Measurements from ENCODE around the gene TJP1. TPM values are rescaled to one million over a fixed set of nuclear protein-coding genes. Genes with fewer than 3 reads are reported as not detected.
A peak's percentile ranks its signal among the peaks of the same experiment; 100 is the strongest.

Gene TJP1
- 19.5 and 21.7 TPM in 2 replicates for total RNA-seq (2014; rRNA removed; shearing (Covaris generic))
- polyA plus RNA-seq (2015; cell fraction: cytosol; rRNA removed): 34.9 and 46.3 TPM in 2 replicates
- polyA plus RNA-seq (2015; cell fraction: nucleus; rRNA removed): 36.3 and 43.2 TPM in 2 replicates

GRCh38 chr15:29822100-29822683 lies at the start of gene TJP1:
Gene TJP1 (minus strand): TSS chr15:29822468. CDS start chr15:29822028, 440 bp downstream.
- in situ Hi-C loops (cut with HindIII; ENCODE audit: low pct_unique_long_range_greater_than_20kb, low sequenced_read_pairs): no loop called here
- DNase-seq (ENCODE audit: low read depth, low spot score): peak; percentile 76

GRCh38 chr15:29871401-29871800 lies 49.1 kb upstream of the TJP1 start:
- in situ Hi-C loops (cut with HindIII; ENCODE audit: low pct_unique_long_range_greater_than_20kb, low sequenced_read_pairs): no loop called here
- no peak for DNase-seq (ENCODE audit: low read depth, low spot score)

GRCh38 chr15:29870495-29871151 lies 48.4 kb upstream of the TJP1 start:
- DNase-seq (ENCODE audit: low read depth, low spot score): peak; percentile 97
- in situ Hi-C loops (cut with HindIII; ENCODE audit: low pct_unique_long_range_greater_than_20kb, low sequenced_read_pairs): no loop called here

GRCh38 chr15:29867241-29868000 lies 45.2 kb upstream of the TJP1 start:
- DNase-seq (ENCODE audit: low read depth, low spot score): no peak
- in situ Hi-C loops (cut with HindIII; ENCODE audit: low pct_unique_long_range_greater_than_20kb, low sequenced_read_pairs): no loop called here

- in situ Hi-C loops (cut with HindIII; ENCODE audit: low pct_unique_long_range_greater_than_20kb, low sequenced_read_pairs): no loop called here
- DNase-seq (ENCODE audit: low read depth, low spot score): no peak
Measured at GRCh38 chr15:29866337-29866736, 44.1 kb upstream of the TJP1 start.

GRCh38 chr15:29864501-29864900 lies 42.2 kb upstream of the TJP1 start:
- in situ Hi-C loops (cut with HindIII; ENCODE audit: low pct_unique_long_range_greater_than_20kb, low sequenced_read_pairs): no loop called here
- DNase-seq (ENCODE audit: low read depth, low spot score): no peak

- DNase-seq (ENCODE audit: low read depth, low spot score): no peak
- in situ Hi-C loops (cut with HindIII; ENCODE audit: low pct_unique_long_range_greater_than_20kb, low sequenced_read_pairs): no loop called here
Measured at GRCh38 chr15:29863438-29863837, 41.2 kb upstream of the TJP1 start.

- no peak for DNase-seq (ENCODE audit: low read depth, low spot score)
- in situ Hi-C loops (cut with HindIII; ENCODE audit: low pct_unique_long_range_greater_than_20kb, low sequenced_read_pairs): no loop called here
Measured at GRCh38 chr15:29862271-29862670, 40.0 kb upstream of the TJP1 start.

- in situ Hi-C loops (cut with HindIII; ENCODE audit: low pct_unique_long_range_greater_than_20kb, low sequenced_read_pairs): no loop called here
- no peak for DNase-seq (ENCODE audit: low read depth, low spot score)
Measured at GRCh38 chr15:29860872-29861271, 38.6 kb upstream of the TJP1 start.

- DNase-seq (ENCODE audit: low read depth, low spot score): no peak
- in situ Hi-C loops (cut with HindIII; ENCODE audit: low pct_unique_long_range_greater_than_20kb, low sequenced_read_pairs): no loop called here
Measured at GRCh38 chr15:29859973-29860715, 37.9 kb upstream of the TJP1 start.

GRCh38 chr15:29859293-29859692 lies 37.0 kb upstream of the TJP1 start:
- in situ Hi-C loops (cut with HindIII; ENCODE audit: low pct_unique_long_range_greater_than_20kb, low sequenced_read_pairs): no loop called here
- DNase-seq (ENCODE audit: low read depth, low spot score): no peak

- no peak for DNase-seq (ENCODE audit: low read depth, low spot score)
- in situ Hi-C loops (cut with HindIII; ENCODE audit: low pct_unique_long_range_greater_than_20kb, low sequenced_read_pairs): no loop called here
Measured at GRCh38 chr15:29857221-29857789, 35.0 kb upstream of the TJP1 start.

- in situ Hi-C loops (cut with HindIII; ENCODE audit: low pct_unique_long_range_greater_than_20kb, low sequenced_read_pairs): no loop called here
- DNase-seq (ENCODE audit: low read depth, low spot score): peak; percentile 22
Measured at GRCh38 chr15:29854413-29854812, 32.1 kb upstream of the TJP1 start.

- in situ Hi-C loops (cut with HindIII; ENCODE audit: low pct_unique_long_range_greater_than_20kb, low sequenced_read_pairs): no loop called here
- DNase-seq (ENCODE audit: low read depth, low spot score): no peak
Measured at GRCh38 chr15:29853211-29853987, 31.1 kb upstream of the TJP1 start.

GRCh38 chr15:29852201-29852600 lies 29.9 kb upstream of the TJP1 start:
- no peak for DNase-seq (ENCODE audit: low read depth, low spot score)
- in situ Hi-C loops (cut with HindIII; ENCODE audit: low pct_unique_long_range_greater_than_20kb, low sequenced_read_pairs): no loop called here

- DNase-seq (ENCODE audit: low read depth, low spot score): no peak
- in situ Hi-C loops (cut with HindIII; ENCODE audit: low pct_unique_long_range_greater_than_20kb, low sequenced_read_pairs): no loop called here
Measured at GRCh38 chr15:29849716-29850115, 27.4 kb upstream of the TJP1 start.

GRCh38 chr15:29849218-29849617 lies 26.9 kb upstream of the TJP1 start:
- no peak for DNase-seq (ENCODE audit: low read depth, low spot score)

More at GRCh38 chr15:29849218-29849617, 26.9 kb upstream of the TJP1 start:
- in situ Hi-C loops (cut with HindIII; ENCODE audit: low pct_unique_long_range_greater_than_20kb, low sequenced_read_pairs): no loop called here

All from SK-MEL-5 (cell line).